SK-N-SH (cell line): ENCODE data around the gene JPH3.

Experiments used
- CTCF ChIP-seq: fragments of 200-600 bp; sonication (generic); IDR thresholded peaks from 2 replicates; pipeline ENCODE4 v1.6.1; 2017; ENCODE audit warnings: antibody characterized with exemption, mild to moderate bottlenecking, moderate library complexity
- ELF1 ChIP-seq: IDR thresholded peaks from 2 replicates; pipeline ENCODE4 v1.4.0; 2012
- MAX ChIP-seq: IDR thresholded peaks from 2 replicates; pipeline ENCODE4 v1.4.0; 2012; ENCODE audit warnings: low read depth
- POLR2AphosphoS5 ChIP-seq: IDR thresholded peaks from 2 replicates; pipeline ENCODE4 v1.6.1; 2012; ENCODE audit warnings: low read depth, low read length
- REST ChIP-seq: IDR thresholded peaks from 2 replicates; pipeline ENCODE4 v1.6.1; 2012; ENCODE audit warnings: mild to moderate bottlenecking, low read depth, low read length, moderate library complexity
- SMC3 ChIP-seq: IDR thresholded peaks from 2 replicates; pipeline ENCODE4 v1.6.1; 2012; ENCODE audit warnings: low read depth, low read length, improper control_type of control experiment

GRCh38 chr16:87627542-87628245, 25.4 kb downstream of the JPH3 start:
- no peak for TF ChIP-seq SMC3
- no peak for TF ChIP-seq ELF1
- no peak for TF ChIP-seq REST
- no peak for TF ChIP-seq CTCF
- TF ChIP-seq POLR2AphosphoS5: no peak
- TF ChIP-seq MAX: no peak
